ENCODE measurements around the gene CENPB.
A peak's percentile ranks its signal among the peaks of the same experiment; 100 is the strongest.
"Not testable (repeated sequence)": the region's sequence is repeated elsewhere in the genome, so short reads cannot be mapped to it uniquely, and the experiment has no call there.

CENPB gene

GRCh38 chr20:3786665-3787323 is at the start of gene CENPB:
Gene CENPB (minus strand): TSS chr20:3786740. CDS start chr20:3786483, 257 bp downstream.
- peak; percentile 93 for DNase-seq

- no peak for DNase-seq
Measured at GRCh38 chr20:3836132-3836531, 49.6 kb upstream of the CENPB start.

GRCh38 chr20:3829891-3830290 is 43.4 kb upstream of the CENPB start:
- not testable (repeated sequence) for DNase-seq

- no peak for DNase-seq
Measured at GRCh38 chr20:3828798-3829197, 42.3 kb upstream of the CENPB start.

- no peak for DNase-seq
Measured at GRCh38 chr20:3826420-3826819, 39.9 kb upstream of the CENPB start.

GRCh38 chr20:3825526-3825925 is 39.0 kb upstream of the CENPB start:
- no peak for DNase-seq

GRCh38 chr20:3823881-3824280 is 37.3 kb upstream of the CENPB start:
- no peak for DNase-seq

GRCh38 chr20:3821996-3822395 is 35.5 kb upstream of the CENPB start:
- no peak for DNase-seq

- DNase-seq = no peak
Measured at GRCh38 chr20:3820901-3821727, 34.6 kb upstream of the CENPB start.

GRCh38 chr20:3820048-3820900 is 33.7 kb upstream of the CENPB start, which contains the start of gene AP5S1:
Gene AP5S1 (plus strand): TSS chr20:3820547. CDS start chr20:3822118, 1,571 bp downstream.
- DNase-seq = peak; percentile 94

GRCh38 chr20:3819411-3820047 is 33.0 kb upstream of the CENPB start:
- DNase-seq = peak; percentile 29

- DNase-seq = peak; percentile 21
Measured at GRCh38 chr20:3818155-3819151, 31.9 kb upstream of the CENPB start.

- DNase-seq = peak; percentile 33
Measured at GRCh38 chr20:3815703-3816315, 29.3 kb upstream of the CENPB start.

GRCh38 chr20:3814928-3815495 is 28.5 kb upstream of the CENPB start:
- DNase-seq = no peak

GRCh38 chr20:3813848-3814581 is 27.5 kb upstream of the CENPB start:
- peak; percentile 47 for DNase-seq

GRCh38 chr20:3812975-3813847 is 26.7 kb upstream of the CENPB start:
- DNase-seq = no peak

- DNase-seq = no peak
Measured at GRCh38 chr20:3812259-3812681, 25.7 kb upstream of the CENPB start.

GRCh38 chr20:3811467-3812258 is 25.1 kb upstream of the CENPB start:
- peak; percentile 96 for DNase-seq

All from stimulated activated CD4-positive, alpha-beta T cell treated with anti-CD3 and anti-CD28 coated beads, Interleukin-15, amount 100 ng/mL, for 24 hours (primary cell).